ENCODE measurements around the gene HSD17B11.
A peak's percentile ranks its signal among the peaks of the same experiment; 100 is the strongest.

HSD17B11 gene

DNA sequence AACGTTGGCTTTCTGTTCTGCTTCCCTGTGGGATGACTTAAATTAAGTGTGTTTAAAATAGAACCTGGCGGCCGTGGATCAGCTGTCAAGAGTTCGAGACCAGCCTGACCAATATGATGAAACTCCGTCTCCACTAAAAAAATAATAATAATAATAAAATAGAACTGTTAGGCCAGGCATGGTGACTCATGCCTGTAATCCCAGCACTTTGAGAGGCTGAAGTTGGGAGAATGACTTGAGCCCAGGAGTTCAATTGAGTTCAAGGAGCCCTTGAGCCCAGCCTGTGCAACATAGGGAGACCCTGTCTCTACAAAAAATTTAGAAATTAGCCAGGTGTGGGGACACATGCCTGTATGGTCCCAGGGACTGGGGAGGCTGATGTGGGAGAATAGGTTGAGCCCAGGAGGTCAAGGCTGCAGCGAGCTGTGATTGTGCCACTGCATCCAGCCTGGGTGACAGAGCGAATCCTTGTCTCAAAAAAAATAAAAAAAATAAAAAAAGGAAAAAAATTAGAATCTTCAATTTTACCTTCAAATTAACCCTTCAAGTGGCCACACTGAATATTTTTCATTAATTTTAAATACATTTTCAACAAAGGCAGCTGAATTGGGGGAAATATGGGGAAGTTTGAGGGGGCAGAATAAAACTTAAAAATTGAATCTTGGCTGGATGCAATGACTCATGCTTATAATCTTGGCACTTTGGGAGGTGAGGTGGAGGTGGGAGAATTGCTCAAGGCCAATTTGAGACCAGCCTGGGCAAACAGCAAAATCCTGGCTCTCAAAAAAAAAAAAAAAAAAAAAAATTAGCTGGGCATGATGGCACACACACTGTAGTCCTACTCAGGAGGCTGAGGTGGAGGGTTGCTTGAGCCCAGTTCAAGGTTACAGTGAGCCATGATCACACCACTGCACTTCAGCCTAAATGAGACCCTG is 36.6 kb downstream of the HSD17B11 start:
- TF ChIP-seq GATA1 (IDR thresholded peaks at IDR 0.05; ENCODE audit: low read depth, low read length) (no peak), POLR2A (IDR thresholded peaks at IDR 0.05; ENCODE audit: low read length) (no peak)
- DNase-seq: no peak

GRCh38 chr4:87353592-87353991 is 37.4 kb downstream of the HSD17B11 start:
- no peak for TF ChIP-seq POLR2A (IDR thresholded peaks at IDR 0.05; ENCODE audit: low read length)
- no peak for TF ChIP-seq GATA1 (IDR thresholded peaks at IDR 0.05; ENCODE audit: low read depth, low read length)
- peak; percentile 65 to 79 for DNase-seq

- TF ChIP-seq GATA1 (IDR thresholded peaks at IDR 0.05; ENCODE audit: low read depth, low read length) (no peak), POLR2A (IDR thresholded peaks at IDR 0.05; ENCODE audit: low read length) (no peak)
- DNase-seq: no peak
Observed at GRCh38 chr4:87345139-87345538, 45.8 kb downstream of the HSD17B11 start.

DNA sequence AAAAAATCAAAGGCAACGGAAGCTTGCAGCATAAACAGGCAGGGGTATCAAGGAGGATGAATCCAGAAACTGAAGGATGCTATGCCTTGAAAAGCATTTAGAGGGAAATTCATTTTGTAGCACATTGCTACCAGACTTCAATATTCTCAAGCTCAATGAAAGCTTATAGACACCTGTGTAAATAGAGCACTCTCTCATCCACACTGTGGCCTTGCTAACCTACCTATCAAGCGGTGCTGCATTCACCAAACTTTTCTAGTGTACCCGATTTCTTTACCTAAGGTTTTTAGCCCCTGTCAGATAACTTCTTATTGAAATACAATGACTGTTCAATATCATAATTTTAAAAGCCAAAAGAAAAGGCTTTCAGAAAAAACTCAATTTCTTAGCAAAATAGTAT is 48.1 kb downstream of the HSD17B11 start:
- DNase-seq: no peak
- no peak for TF ChIP-seq POLR2A (IDR thresholded peaks at IDR 0.05; ENCODE audit: low read length)
- TF ChIP-seq GATA1 (IDR thresholded peaks at IDR 0.05; ENCODE audit: low read depth, low read length): no peak

- peak; percentile 22 to 65 for DNase-seq
Observed at GRCh38 chr4:87341954-87342635, 48.9 kb downstream of the HSD17B11 start.

DNA sequence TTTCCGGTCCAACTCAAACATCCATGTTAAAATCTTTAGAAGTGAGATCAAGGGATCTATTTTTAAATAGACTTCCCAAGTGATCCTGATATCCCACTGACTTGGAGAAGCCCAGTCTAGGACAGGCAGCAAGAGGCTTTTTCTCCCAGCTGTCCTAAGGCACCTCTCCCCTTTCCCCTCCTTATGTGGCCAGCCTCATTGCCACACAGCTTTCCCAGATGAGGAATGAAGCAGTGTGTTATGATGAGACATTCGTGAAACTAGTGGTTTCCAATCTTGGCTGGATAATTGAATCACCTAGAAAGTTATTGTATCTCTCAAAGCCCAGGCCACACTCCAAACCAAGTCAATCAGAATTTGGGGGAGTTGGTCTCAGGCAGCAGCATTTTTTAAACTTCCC is 51.5 kb downstream of the HSD17B11 start:
- no peak for DNase-seq
- TF ChIP-seq GATA1 (IDR thresholded peaks at IDR 0.05; ENCODE audit: low read depth, low read length): no peak
- TF ChIP-seq POLR2A (IDR thresholded peaks at IDR 0.05; ENCODE audit: low read length): no peak

DNA sequence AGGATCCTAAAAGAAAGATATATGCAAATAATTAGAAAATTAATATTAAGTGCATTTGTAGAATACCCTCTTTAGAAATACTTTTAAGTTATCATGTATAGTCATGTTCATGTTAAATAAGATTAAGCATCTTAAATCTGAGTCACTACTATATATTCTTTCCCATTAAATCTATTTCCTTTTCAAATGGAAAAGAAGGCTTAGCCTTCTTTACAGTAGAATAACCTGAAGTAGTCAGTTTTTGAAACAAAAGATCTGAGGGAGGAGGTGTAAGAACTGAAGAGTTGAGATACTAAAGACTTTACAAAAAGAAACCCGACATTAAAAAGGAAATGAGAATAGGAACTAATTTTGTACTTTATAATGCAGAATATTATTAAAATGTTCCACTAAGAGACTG is 53.6 kb downstream of the HSD17B11 start:
- DNase-seq: no peak
- no peak for TF ChIP-seq GATA1 (IDR thresholded peaks at IDR 0.05; ENCODE audit: low read depth, low read length)
- no peak for TF ChIP-seq POLR2A (IDR thresholded peaks at IDR 0.05; ENCODE audit: low read length)

- DNase-seq: no peak
Observed at GRCh38 chr4:87333267-87333666, 57.7 kb downstream of the HSD17B11 start.

GRCh38 chr4:87330761-87331160 is 60.2 kb downstream of the HSD17B11 start:
- no peak for DNase-seq
- no peak for TF ChIP-seq POLR2A (IDR thresholded peaks at IDR 0.05; ENCODE audit: low read length)
- no peak for TF ChIP-seq GATA1 (IDR thresholded peaks at IDR 0.05; ENCODE audit: low read depth, low read length)

More at GRCh38 chr4:87333267-87333666, 57.7 kb downstream of the HSD17B11 start:
- TF ChIP-seq POLR2A (IDR thresholded peaks at IDR 0.05; ENCODE audit: low read length) (no peak), GATA1 (IDR thresholded peaks at IDR 0.05; ENCODE audit: low read depth, low read length) (no peak)

GRCh38 chr4:87327136-87327535 is 63.9 kb downstream of the HSD17B11 start:
- no peak for TF ChIP-seq POLR2A (IDR thresholded peaks at IDR 0.05; ENCODE audit: low read length)

GRCh38 chr4:87326460-87326859 is 64.5 kb downstream of the HSD17B11 start:
- no peak for TF ChIP-seq GATA1 (IDR thresholded peaks at IDR 0.05; ENCODE audit: low read depth, low read length)
- TF ChIP-seq POLR2A (IDR thresholded peaks at IDR 0.05; ENCODE audit: low read length): no peak
- DNase-seq: no peak

More at GRCh38 chr4:87327136-87327535, 63.9 kb downstream of the HSD17B11 start:
- DNase-seq: no peak

DNA sequence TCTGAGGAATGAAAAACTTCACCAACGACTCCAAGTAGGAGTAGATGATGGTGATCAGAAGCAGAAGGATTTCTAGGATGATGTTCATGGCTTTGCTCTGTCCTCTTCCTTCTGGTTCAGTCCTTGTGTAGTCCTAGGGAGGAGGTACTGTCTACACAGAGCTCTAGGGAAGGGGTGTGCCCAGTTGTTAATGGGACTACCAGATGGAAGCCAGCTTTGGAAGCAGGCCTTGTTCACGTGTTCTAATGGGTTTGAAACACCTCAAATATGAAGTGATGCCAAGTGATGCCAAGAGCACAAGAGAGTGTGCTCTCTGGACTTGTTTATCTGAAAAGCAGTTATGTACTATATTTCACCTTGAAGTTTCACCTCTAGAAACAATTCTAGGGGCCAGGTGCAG is 68.2 kb downstream of the HSD17B11 start, which contains the start of gene HSD17B13:
Gene HSD17B13 (minus strand): TSS at position 129 of the 400 bp plus-strand sequence. CDS start 41 bp downstream, at position 88.
- TF ChIP-seq POLR2A (IDR thresholded peaks at IDR 0.05; ENCODE audit: low read length): no peak
- no peak for TF ChIP-seq GATA1 (IDR thresholded peaks at IDR 0.05; ENCODE audit: low read depth, low read length)

DNA sequence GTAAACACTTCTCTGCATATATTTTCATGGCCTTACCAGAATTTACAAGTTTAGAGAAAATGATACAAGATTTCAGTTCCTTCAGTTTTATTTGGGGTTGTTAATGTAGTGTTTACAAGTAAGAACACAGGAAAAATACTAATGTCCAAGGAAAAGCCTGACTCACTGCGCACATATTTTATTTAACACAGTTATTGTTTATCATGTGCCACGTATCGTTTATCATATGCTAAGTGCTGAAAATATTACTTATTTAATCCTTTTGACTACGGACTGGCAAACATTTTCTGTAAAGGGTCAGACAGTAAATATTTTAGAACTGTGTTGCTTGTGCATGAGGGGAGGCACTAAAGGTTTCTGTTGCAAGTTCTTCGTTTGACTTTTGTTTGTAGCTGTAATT is 69.1 kb downstream of the HSD17B11 start:
- TF ChIP-seq POLR2A (IDR thresholded peaks at IDR 0.05; ENCODE audit: low read length) (no peak), GATA1 (IDR thresholded peaks at IDR 0.05; ENCODE audit: low read depth, low read length) (no peak)
- no peak for DNase-seq

More for the DNA sequence above, 68.2 kb downstream of the HSD17B11 start, which contains the start of gene HSD17B13:
- DNase-seq: no peak

DNA sequence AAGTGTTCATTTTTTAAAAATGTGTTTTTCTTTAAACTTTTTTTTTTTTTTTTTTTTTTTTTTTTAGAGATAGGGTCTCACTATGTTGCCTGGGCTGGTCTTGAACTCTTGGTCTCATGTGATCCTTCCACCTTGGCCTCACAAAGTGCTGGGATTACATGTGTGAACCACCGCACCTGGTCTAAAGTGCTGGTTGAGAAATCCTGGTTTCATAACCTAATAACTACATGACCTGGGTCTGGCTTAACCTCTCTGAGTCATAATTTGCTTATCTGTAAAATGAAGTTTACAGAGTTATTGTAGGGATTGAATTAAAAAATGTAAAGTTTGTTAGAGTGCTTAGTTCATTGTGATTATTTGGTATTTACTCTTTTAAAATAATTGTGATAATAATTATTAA is 73.5 kb downstream of the HSD17B11 start:
- no peak for TF ChIP-seq GATA1 (IDR thresholded peaks at IDR 0.05; ENCODE audit: low read depth, low read length)
- no peak for TF ChIP-seq POLR2A (IDR thresholded peaks at IDR 0.05; ENCODE audit: low read length)
- no peak for DNase-seq

All from erythroblast (primary cell).